ENCODE measurements around the gene SPAG6. TPM values are rescaled to one million over a fixed set of nuclear protein-coding genes. Genes with fewer than 3 reads are reported as not detected.
"Not testable (repeated sequence)": the region's sequence is repeated elsewhere in the genome, so short reads cannot be mapped to it uniquely, and the experiment has no call there.

Gene SPAG6
- total RNA-seq, 2 donors from 2014 or later, result not detected

DNA sequence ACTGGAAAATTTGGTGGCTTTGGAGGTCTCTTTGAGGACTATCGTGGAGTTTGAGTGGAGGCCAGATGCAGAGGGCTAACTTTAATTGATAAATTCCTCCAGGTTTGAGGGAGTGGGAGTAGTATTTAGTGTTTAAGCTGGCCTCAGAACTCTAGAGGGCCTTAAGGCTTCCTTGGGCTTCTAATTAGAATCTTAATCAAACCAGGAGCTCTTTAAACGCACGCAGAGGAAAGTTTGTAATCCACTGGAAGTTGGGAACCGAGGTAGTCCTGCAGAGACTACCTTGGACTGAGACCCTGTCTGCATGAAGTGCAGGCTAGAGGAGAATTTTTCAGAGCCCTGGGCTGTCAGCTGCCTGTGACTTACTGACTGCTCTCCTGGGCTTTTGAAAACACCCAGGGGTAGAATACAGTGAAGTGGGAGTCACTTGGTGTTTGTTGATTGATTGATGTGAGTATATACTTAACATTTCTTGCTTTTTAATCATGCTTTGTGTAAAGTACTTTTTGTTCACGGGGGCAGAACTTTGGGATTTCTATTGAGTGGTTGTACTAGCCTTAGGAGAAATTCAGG lies 5.9 kb downstream of the SPAG6 start:
- Histone ChIP-seq H3K9me3 (no peaks in the 10 kb centered on the region), H3K36me3 (no peaks in the 10 kb centered on the region), H3K4me3 (no peak overlapping the region), H3K27me3 (replicated peaks; ENCODE audit: insufficient read depth) (peaks cover 4% of the 10 kb centered on the region), H3K27ac (no peak overlapping the region), H3K4me1 (ENCODE audit: control insufficient read depth in 1 of 2, low read depth in 2 of 2) (no peaks in the 10 kb centered on the region)
- TF ChIP-seq, protein P1, sequence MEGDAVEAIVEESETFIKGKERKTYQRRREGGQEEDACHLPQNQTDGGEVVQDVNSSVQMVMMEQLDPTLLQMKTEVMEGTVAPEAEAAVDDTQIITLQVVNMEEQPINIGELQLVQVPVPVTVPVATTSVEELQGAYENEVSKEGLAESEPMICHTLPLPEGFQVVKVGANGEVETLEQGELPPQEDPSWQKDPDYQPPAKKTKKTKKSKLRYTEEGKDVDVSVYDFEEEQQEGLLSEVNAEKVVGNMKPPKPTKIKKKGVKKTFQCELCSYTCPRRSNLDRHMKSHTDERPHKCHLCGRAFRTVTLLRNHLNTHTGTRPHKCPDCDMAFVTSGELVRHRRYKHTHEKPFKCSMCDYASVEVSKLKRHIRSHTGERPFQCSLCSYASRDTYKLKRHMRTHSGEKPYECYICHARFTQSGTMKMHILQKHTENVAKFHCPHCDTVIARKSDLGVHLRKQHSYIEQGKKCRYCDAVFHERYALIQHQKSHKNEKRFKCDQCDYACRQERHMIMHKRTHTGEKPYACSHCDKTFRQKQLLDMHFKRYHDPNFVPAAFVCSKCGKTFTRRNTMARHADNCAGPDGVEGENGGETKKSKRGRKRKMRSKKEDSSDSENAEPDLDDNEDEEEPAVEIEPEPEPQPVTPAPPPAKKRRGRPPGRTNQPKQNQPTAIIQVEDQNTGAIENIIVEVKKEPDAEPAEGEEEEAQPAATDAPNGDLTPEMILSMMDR (IDR thresholded peaks at IDR 0.05), result no peak
- ATAC-seq (ENCODE audit: insufficient number of reproducible peaks, low FRiP score, low read depth) (no peak), DNase-seq (ENCODE audit: low spot score) (no peak)

DNA sequence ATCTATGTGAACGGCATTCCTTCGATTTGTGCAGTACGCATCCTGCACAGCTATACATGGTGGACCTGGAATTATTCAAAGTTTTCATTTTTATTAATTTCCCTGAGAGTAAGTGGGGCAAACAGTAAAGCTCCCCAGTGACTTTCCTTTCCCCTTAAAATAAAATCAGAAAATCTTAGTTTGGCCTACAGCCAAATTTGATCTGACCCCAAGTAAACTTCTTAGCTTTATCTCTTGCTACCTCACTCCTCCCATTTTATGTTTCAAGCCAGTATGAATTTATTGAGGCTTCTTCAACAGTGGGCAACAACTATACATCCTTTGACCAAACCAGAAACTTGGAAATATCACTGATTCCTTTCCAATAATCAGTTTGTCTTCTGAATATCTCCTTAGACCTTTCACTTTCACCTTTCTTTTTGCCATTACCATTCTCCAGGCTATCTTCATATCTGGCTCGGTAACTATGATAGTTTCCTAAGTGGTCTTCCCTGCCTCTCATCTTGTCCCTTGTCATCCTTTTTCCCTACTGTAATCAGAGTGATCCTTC lies 11.1 kb downstream of the SPAG6 start:
- Histone ChIP-seq H3K27me3 (replicated peaks; ENCODE audit: insufficient read depth) (no peaks in the 10 kb centered on the region), H3K36me3 (no peaks in the 10 kb centered on the region), H3K9me3 (no peaks in the 10 kb centered on the region), H3K4me3 (no peak overlapping the region), H3K27ac (no peak overlapping the region), H3K4me1 (ENCODE audit: control insufficient read depth in 1 of 2, low read depth in 2 of 2) (no peaks in the 10 kb centered on the region)
- no peak for DNase-seq (ENCODE audit: low spot score)
- ATAC-seq (ENCODE audit: insufficient number of reproducible peaks, low FRiP score, low read depth), result no peak
- TF ChIP-seq, protein P1 (IDR thresholded peaks at IDR 0.05), result no peak

DNA sequence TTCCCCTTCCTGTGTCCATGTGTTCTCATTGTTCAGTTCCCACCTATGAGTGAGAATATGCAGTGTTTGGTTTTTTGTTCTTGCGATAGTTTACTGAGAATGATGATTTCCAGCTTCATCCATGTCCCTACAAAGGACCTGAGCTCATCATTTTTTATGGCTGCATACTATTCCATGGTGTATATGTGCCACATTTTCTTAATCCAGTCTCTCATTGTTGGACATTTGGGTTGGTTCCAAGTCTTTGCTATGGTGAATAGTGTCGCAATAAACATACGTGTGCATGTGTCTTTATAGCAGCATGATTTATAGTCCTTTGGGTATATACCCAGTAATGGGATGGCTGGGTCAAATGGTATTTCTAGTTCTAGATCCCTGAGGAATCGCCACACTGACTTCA lies 12.5 kb downstream of the SPAG6 start:
- not testable (repeated sequence) for ATAC-seq (ENCODE audit: insufficient number of reproducible peaks, low FRiP score, low read depth); H3K27me3 ChIP-seq (replicated peaks; ENCODE audit: insufficient read depth); H3K27ac ChIP-seq; H3K4me3 ChIP-seq; H3K9me3 ChIP-seq; H3K4me1 ChIP-seq (ENCODE audit: control insufficient read depth in 1 of 2, low read depth in 2 of 2); DNase-seq (ENCODE audit: low spot score); H3K36me3 ChIP-seq

DNA sequence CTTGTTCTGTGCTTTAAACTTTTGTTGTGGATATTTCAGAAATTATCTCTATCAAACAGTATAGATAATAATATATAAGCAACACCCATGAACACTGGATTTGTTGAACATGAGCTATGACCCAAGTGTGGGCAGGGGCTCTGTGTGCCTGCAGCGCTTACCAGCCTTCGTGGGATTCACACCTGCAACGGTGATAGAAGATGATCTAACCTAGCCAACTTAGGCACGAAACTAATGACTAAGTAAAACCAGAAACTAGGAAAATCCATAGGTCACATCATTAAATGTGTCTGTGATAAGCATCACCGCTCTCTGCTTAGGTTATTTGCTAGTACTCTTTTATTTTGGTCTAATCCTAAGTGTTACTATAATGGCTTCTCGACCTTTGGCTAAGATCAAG lies 18.0 kb downstream of the SPAG6 start:
- no peaks in the 10 kb centered on the region for H3K27me3 ChIP-seq (replicated peaks; ENCODE audit: insufficient read depth)
- DNase-seq (ENCODE audit: low spot score), result no peak
- no peak for ATAC-seq (ENCODE audit: insufficient number of reproducible peaks, low FRiP score, low read depth)
- H3K27ac ChIP-seq, result no peak overlapping the region
- TF ChIP-seq, protein P1 (IDR thresholded peaks at IDR 0.05), result no peak
- no peaks in the 10 kb centered on the region for H3K36me3 ChIP-seq
- H3K4me3 ChIP-seq, result no peak overlapping the region
- no peaks in the 10 kb centered on the region for H3K9me3 ChIP-seq
- no peaks in the 10 kb centered on the region for H3K4me1 ChIP-seq (ENCODE audit: control insufficient read depth in 1 of 2, low read depth in 2 of 2)

DNA sequence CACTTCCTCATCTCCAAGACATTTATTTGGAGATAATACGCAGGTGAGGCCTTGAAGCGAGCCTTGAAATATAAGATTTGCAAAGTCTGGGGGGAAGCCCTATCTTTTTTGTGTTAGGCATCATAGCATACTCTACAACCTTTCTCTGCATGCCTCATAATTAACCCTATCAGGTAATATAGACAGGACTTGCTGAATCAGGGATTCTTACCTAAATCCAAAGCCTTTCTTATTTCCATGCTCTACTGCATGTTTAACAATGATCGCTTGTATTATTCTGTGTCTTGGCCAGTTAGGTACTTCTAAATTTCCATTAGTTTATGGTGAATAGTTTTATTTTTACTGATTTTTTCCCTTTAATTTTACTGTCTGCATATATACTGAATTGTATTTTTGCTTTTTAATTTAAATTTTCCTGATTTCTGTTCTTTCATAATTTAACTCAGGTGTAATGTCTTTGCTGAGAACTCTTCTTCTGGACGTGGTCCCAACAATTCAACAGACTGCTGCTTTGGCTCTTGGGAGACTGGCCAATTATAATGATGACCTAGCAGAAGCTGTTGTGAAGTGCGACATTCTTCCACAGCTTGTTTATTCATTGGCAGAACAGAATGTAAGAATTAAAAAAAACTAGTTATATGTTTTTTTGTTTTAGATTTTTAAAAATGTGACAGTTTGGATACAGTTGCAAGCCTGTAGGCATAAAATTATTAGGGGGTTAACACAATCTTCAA lies 19.3 kb downstream of the SPAG6 start:
- no peaks in the 10 kb centered on the region for H3K4me1 ChIP-seq (ENCODE audit: control insufficient read depth in 1 of 2, low read depth in 2 of 2)
- H3K36me3 ChIP-seq, result no peaks in the 10 kb centered on the region
- H3K27ac ChIP-seq, result no peak overlapping the region
- DNase-seq (ENCODE audit: low spot score) (no peak), ATAC-seq (ENCODE audit: insufficient number of reproducible peaks, low FRiP score, low read depth) (no peak)
- H3K27me3 ChIP-seq (replicated peaks; ENCODE audit: insufficient read depth), result no peaks in the 10 kb centered on the region
- no peak overlapping the region for H3K4me3 ChIP-seq
- no peaks in the 10 kb centered on the region for H3K9me3 ChIP-seq
- TF ChIP-seq, protein P1 (IDR thresholded peaks at IDR 0.05), result no peak
